Activated CD8-positive, alpha-beta memory T cell treated with anti-CD3 and anti-CD28 coated beads, Interleukin-2, amount 10 ng/mL, durations not matched to agents 7 days and 5 days (primary cell): ENCODE data around the gene PTPRN2. TPM values are rescaled to one million over a fixed set of nuclear protein-coding genes. Genes with fewer than 3 reads are reported as not detected.
A peak's percentile ranks its signal among the peaks of the same experiment; 100 is the strongest.
"Not testable (repeated sequence)": the region's sequence is repeated elsewhere in the genome, so short reads cannot be mapped to it uniquely, and the experiment has no call there.

Source experiments
- ATAC-seq: fragments of 150-1000 bp; cut with Tn5 transposase; one replicate; pipeline ENCODE4 v1.10.0; 2021; ENCODE audit warnings: moderate library complexity
- CTCF ChIA-PET: fragments of 350-600 bp; sonication (Branson Sonifier 250); formaldehyde crosslinking; loops from one replicate; lab custom pipeline; 2021; ENCODE audit warnings: antibody characterized with exemption; lab: Charles Lee
- DNase-seq: peaks from one replicate; pipeline ENCODE4 v3.0.0-alpha.2; 2020
- H3K27ac Mint-ChIP-seq: one replicate; pipeline ENCODE4 v1.8.0; 2021; ENCODE audit warnings: mild to moderate bottlenecking, mixed read lengths
- H3K27me3 Mint-ChIP-seq: one replicate; pipeline ENCODE4 v1.8.0; 2021; ENCODE audit warnings: mixed read lengths
- H3K36me3 Mint-ChIP-seq: one replicate; pipeline ENCODE4 v1.8.0; 2021; ENCODE audit warnings: mild to moderate bottlenecking, mixed read lengths
- H3K4me1 Mint-ChIP-seq: one replicate; pipeline ENCODE4 v1.8.0; 2021; ENCODE audit warnings: mixed read lengths
- H3K4me3 Mint-ChIP-seq: one replicate; pipeline ENCODE4 v1.8.0; 2021; ENCODE audit warnings: mild to moderate bottlenecking, moderate library complexity, mixed read lengths
- H3K9me3 Mint-ChIP-seq: one replicate; pipeline ENCODE4 v1.8.0; 2022; ENCODE audit warnings: low read depth, mixed read lengths
- total RNA-seq, 2 experiments: library from RNA; stranded (reverse); gene quantifications; one replicate each; pipeline ENCODE4 v1.2.3, GENCODE V29; 2021

Gene PTPRN2
- total RNA-seq, 2 experiments from 2014 or later, result 3.2 to 5.7 TPM

- Mint-ChIP-seq H3K4me1 (peaks cover 29% of the 10 kb centered on the region), H3K27ac (no peak overlapping the region)
These were observed 1082.0 kb downstream of the PTPRN2 start for GRCh38 chr7:157505646-157506045.

GRCh38 chr7:157503229-157503628 is 1084.4 kb downstream of the PTPRN2 start:
- CTCF ChIA-PET, result interaction anchor here (0.8 to 1.5 kb wide), 5 partner anchors 29 to 69 kb away, joined by 3 read pairs; no protein-coding TSS in a partner anchor
- Mint-ChIP-seq H3K27ac (peak overlapping the region; percentile 86), H3K27me3 (peaks cover 32% of the 10 kb centered on the region), H3K9me3 (peaks cover 15% of the 10 kb centered on the region), H3K4me1 (peaks cover 29% of the 10 kb centered on the region), H3K36me3 (peaks cover 19% of the 10 kb centered on the region), H3K4me3 (peak overlapping the region; percentile 62)
- ATAC-seq (peak; percentile 59), DNase-seq (no peak)

More at GRCh38 chr7:157505646-157506045, 1082.0 kb downstream of the PTPRN2 start:
- ATAC-seq, result no peak
- H3K36me3 Mint-ChIP-seq, result peaks cover 19% of the 10 kb centered on the region
- H3K27me3 Mint-ChIP-seq, result peaks cover 51% of the 10 kb centered on the region
- CTCF ChIA-PET, result interaction anchor here (1.4 kb wide), 1 partner anchor 73 kb away, joined by 3 read pairs; no protein-coding TSS in a partner anchor
- DNase-seq, result no peak
- H3K9me3 Mint-ChIP-seq, result peaks cover 15% of the 10 kb centered on the region
- H3K4me3 Mint-ChIP-seq, result no peak overlapping the region

GRCh38 chr7:157502701-157503111 is 1084.9 kb downstream of the PTPRN2 start:
- peak; percentile 87 for DNase-seq
- peak; percentile 95 for ATAC-seq
- CTCF ChIA-PET, result interaction anchor here (1.0 to 1.5 kb wide), 4 partner anchors 28 to 68 kb away, joined by 3 read pairs; no protein-coding TSS in a partner anchor
- peak overlapping the region; percentile 86 for H3K27ac Mint-ChIP-seq
- peaks cover 29% of the 10 kb centered on the region for H3K4me1 Mint-ChIP-seq
- peaks cover 26% of the 10 kb centered on the region for H3K27me3 Mint-ChIP-seq
- H3K36me3 Mint-ChIP-seq, result peaks cover 19% of the 10 kb centered on the region
- H3K9me3 Mint-ChIP-seq, result peaks cover 15% of the 10 kb centered on the region
- H3K4me3 Mint-ChIP-seq, result peak overlapping the region; percentile 62

- CTCF ChIA-PET, result no interaction called here
- DNase-seq (no peak), ATAC-seq (no peak)
- H3K27ac Mint-ChIP-seq, result no peak overlapping the region
- peaks cover 12% of the 10 kb centered on the region for H3K9me3 Mint-ChIP-seq
- peaks cover 29% of the 10 kb centered on the region for H3K4me1 Mint-ChIP-seq
- H3K4me3 Mint-ChIP-seq, result no peak overlapping the region
- H3K27me3 Mint-ChIP-seq, result peaks cover 16% of the 10 kb centered on the region
- peaks cover 15% of the 10 kb centered on the region for H3K36me3 Mint-ChIP-seq
These were observed 1086.0 kb downstream of the PTPRN2 start for GRCh38 chr7:157501581-157501980.

GRCh38 chr7:157500989-157501540 is 1086.6 kb downstream of the PTPRN2 start:
- peaks cover 11% of the 10 kb centered on the region for H3K9me3 Mint-ChIP-seq
- H3K4me3 Mint-ChIP-seq, H3K27ac Mint-ChIP-seq, CTCF ChIA-PET, DNase-seq, ATAC-seq: not testable (repeated sequence)
- peaks cover 29% of the 10 kb centered on the region for H3K4me1 Mint-ChIP-seq
- peaks cover 15% of the 10 kb centered on the region for H3K36me3 Mint-ChIP-seq
- peaks cover 11% of the 10 kb centered on the region for H3K27me3 Mint-ChIP-seq

GRCh38 chr7:157500171-157500960 is 1087.3 kb downstream of the PTPRN2 start:
- Mint-ChIP-seq H3K36me3 (peaks cover 8% of the 10 kb centered on the region), H3K4me3 (no peak overlapping the region), H3K27ac (no peak overlapping the region), H3K9me3 (peaks cover 5% of the 10 kb centered on the region), H3K27me3 (peaks cover 4% of the 10 kb centered on the region), H3K4me1 (peaks cover 33% of the 10 kb centered on the region)
- ATAC-seq (no peak), DNase-seq (no peak)
- CTCF ChIA-PET, result no interaction called here

GRCh38 chr7:157499835-157500153 is 1087.8 kb downstream of the PTPRN2 start:
- peaks cover 1% of the 10 kb centered on the region for H3K9me3 Mint-ChIP-seq
- H3K27me3 Mint-ChIP-seq, result peaks cover 2% of the 10 kb centered on the region
- ATAC-seq, result no peak
- no peak for DNase-seq
- peaks cover 10% of the 10 kb centered on the region for H3K36me3 Mint-ChIP-seq
- H3K4me1 Mint-ChIP-seq, result peaks cover 38% of the 10 kb centered on the region
- CTCF ChIA-PET, result no interaction called here
- no peak overlapping the region for H3K27ac Mint-ChIP-seq
- no peak overlapping the region for H3K4me3 Mint-ChIP-seq

- CTCF ChIA-PET, result no interaction called here
- DNase-seq (no peak), ATAC-seq (no peak)
- no peak overlapping the region for H3K27ac Mint-ChIP-seq
- peaks cover 3% of the 10 kb centered on the region for H3K27me3 Mint-ChIP-seq
- peaks cover 8% of the 10 kb centered on the region for H3K36me3 Mint-ChIP-seq
- H3K9me3 Mint-ChIP-seq, result no peaks in the 10 kb centered on the region
- H3K4me1 Mint-ChIP-seq, result peaks cover 38% of the 10 kb centered on the region
- H3K4me3 Mint-ChIP-seq, result no peak overlapping the region
These were observed 1088.3 kb downstream of the PTPRN2 start for GRCh38 chr7:157499121-157499834.

- ATAC-seq (no peak), DNase-seq (no peak)
- CTCF ChIA-PET, result no interaction called here
- H3K4me3 Mint-ChIP-seq, result no peak overlapping the region
- no peak overlapping the region for H3K27ac Mint-ChIP-seq
- no peaks in the 10 kb centered on the region for H3K9me3 Mint-ChIP-seq
- H3K36me3 Mint-ChIP-seq, result peaks cover 10% of the 10 kb centered on the region
- H3K4me1 Mint-ChIP-seq, result peaks cover 40% of the 10 kb centered on the region
- H3K27me3 Mint-ChIP-seq, result peaks cover 9% of the 10 kb centered on the region
These were observed 1089.0 kb downstream of the PTPRN2 start for GRCh38 chr7:157498657-157499056.

- CTCF ChIA-PET, result interaction anchor here (1.2 to 1.4 kb wide), 2 partner anchors 12 to 65 kb away, joined by 3 read pairs; no protein-coding TSS in a partner anchor
- Mint-ChIP-seq H3K27me3 (peaks cover 16% of the 10 kb centered on the region), H3K4me3 (no peak overlapping the region), H3K36me3 (peaks cover 14% of the 10 kb centered on the region), H3K4me1 (peaks cover 34% of the 10 kb centered on the region), H3K27ac (no peak overlapping the region), H3K9me3 (no peaks in the 10 kb centered on the region)
- DNase-seq (peak; percentile 37), ATAC-seq (no peak)
These were observed 1089.6 kb downstream of the PTPRN2 start for GRCh38 chr7:157497744-157498651.

GRCh38 chr7:157497367-157497743 is 1090.3 kb downstream of the PTPRN2 start:
- Mint-ChIP-seq H3K9me3 (peaks cover 2% of the 10 kb centered on the region), H3K27ac (no peak overlapping the region), H3K4me1 (peaks cover 29% of the 10 kb centered on the region), H3K36me3 (peaks cover 20% of the 10 kb centered on the region), H3K4me3 (no peak overlapping the region), H3K27me3 (peaks cover 22% of the 10 kb centered on the region)
- ATAC-seq, result no peak
- CTCF ChIA-PET, result interaction anchor here (1.2 to 1.4 kb wide), 2 partner anchors 11 to 65 kb away, joined by 3 read pairs; no protein-coding TSS in a partner anchor
- peak; percentile 35 for DNase-seq

GRCh38 chr7:157496416-157497275 is 1091.0 kb downstream of the PTPRN2 start:
- CTCF ChIA-PET, result interaction anchor here (1.2 to 1.4 kb wide), 2 partner anchors 11 to 64 kb away, joined by 3 read pairs; no protein-coding TSS in a partner anchor
- peaks cover 26% of the 10 kb centered on the region for H3K36me3 Mint-ChIP-seq
- H3K4me3 Mint-ChIP-seq, result no peak overlapping the region
- no peak for ATAC-seq
- peaks cover 4% of the 10 kb centered on the region for H3K9me3 Mint-ChIP-seq
- peaks cover 23% of the 10 kb centered on the region for H3K4me1 Mint-ChIP-seq
- peaks cover 28% of the 10 kb centered on the region for H3K27me3 Mint-ChIP-seq
- peak; percentile 37 for DNase-seq
- no peak overlapping the region for H3K27ac Mint-ChIP-seq
